HG03520 (cell line): ENCODE measurements around the gene HSPB8.

Experiments used
- ATAC-seq: cut with Tn5 transposase; IDR thresholded peaks from one replicate; pipeline ENCODE4 v1.9.1; 2021; ENCODE audit warnings: mild to moderate bottlenecking, moderate library complexity; ENCODE audit not compliant: unreplicated experiment

Gene HSPB8

GRCh38 chr12:119178544-119179334 lies at the start of gene HSPB8:
Gene HSPB8, plus strand, starts transcription at chr12:119178931. Its CDS starts 382 bp downstream, at chr12:119179313.
- ATAC-seq: no peak

- ATAC-seq: no peak
These were observed 48.8 kb upstream of the HSPB8 start for GRCh38 chr12:119129827-119130434.

- ATAC-seq: no peak
These were observed 48.2 kb upstream of the HSPB8 start for GRCh38 chr12:119130523-119130922.

GRCh38 chr12:119134284-119135072 lies 44.3 kb upstream of the HSPB8 start:
- ATAC-seq: no peak

GRCh38 chr12:119136811-119137410 lies 41.8 kb upstream of the HSPB8 start:
- ATAC-seq: no peak

- ATAC-seq: no peak
These were observed 39.3 kb upstream of the HSPB8 start for GRCh38 chr12:119139448-119139847.

GRCh38 chr12:119145367-119145766 lies 33.4 kb upstream of the HSPB8 start:
- no peak for ATAC-seq

GRCh38 chr12:119147847-119148448 lies 30.8 kb upstream of the HSPB8 start:
- no peak for ATAC-seq

- ATAC-seq: no peak
These were observed 29.5 kb upstream of the HSPB8 start for GRCh38 chr12:119149270-119149669.

GRCh38 chr12:119151445-119152026 lies 27.2 kb upstream of the HSPB8 start:
- ATAC-seq: no peak

- no peak for ATAC-seq
These were observed 25.0 kb upstream of the HSPB8 start for GRCh38 chr12:119153477-119154434.

GRCh38 chr12:119154435-119154818 lies 24.3 kb upstream of the HSPB8 start:
- ATAC-seq: no peak

- ATAC-seq: no peak
These were observed 22.2 kb upstream of the HSPB8 start for GRCh38 chr12:119156401-119157044.

GRCh38 chr12:119157528-119157927 lies 21.2 kb upstream of the HSPB8 start:
- no peak for ATAC-seq

GRCh38 chr12:119157978-119158377 lies 20.8 kb upstream of the HSPB8 start:
- no peak for ATAC-seq

- no peak for ATAC-seq
These were observed 20.3 kb upstream of the HSPB8 start for GRCh38 chr12:119158402-119158801.

- no peak for ATAC-seq
These were observed 18.9 kb upstream of the HSPB8 start for GRCh38 chr12:119159844-119160243.

GRCh38 chr12:119167902-119168301 lies 10.8 kb upstream of the HSPB8 start:
- ATAC-seq: no peak

- ATAC-seq: no peak
These were observed 10.0 kb upstream of the HSPB8 start for GRCh38 chr12:119168721-119169120.
